ENCODE results near the gene SZT2. TPM values are rescaled to one million over a fixed set of nuclear protein-coding genes. Genes with fewer than 3 reads are reported as not detected.

Gene SZT2
- total RNA-seq, 3 donors from 2014 or later (not counting 1 experiment from before 2014, with no cell fraction given) = 103 to 128 (median 123) TPM

DNA sequence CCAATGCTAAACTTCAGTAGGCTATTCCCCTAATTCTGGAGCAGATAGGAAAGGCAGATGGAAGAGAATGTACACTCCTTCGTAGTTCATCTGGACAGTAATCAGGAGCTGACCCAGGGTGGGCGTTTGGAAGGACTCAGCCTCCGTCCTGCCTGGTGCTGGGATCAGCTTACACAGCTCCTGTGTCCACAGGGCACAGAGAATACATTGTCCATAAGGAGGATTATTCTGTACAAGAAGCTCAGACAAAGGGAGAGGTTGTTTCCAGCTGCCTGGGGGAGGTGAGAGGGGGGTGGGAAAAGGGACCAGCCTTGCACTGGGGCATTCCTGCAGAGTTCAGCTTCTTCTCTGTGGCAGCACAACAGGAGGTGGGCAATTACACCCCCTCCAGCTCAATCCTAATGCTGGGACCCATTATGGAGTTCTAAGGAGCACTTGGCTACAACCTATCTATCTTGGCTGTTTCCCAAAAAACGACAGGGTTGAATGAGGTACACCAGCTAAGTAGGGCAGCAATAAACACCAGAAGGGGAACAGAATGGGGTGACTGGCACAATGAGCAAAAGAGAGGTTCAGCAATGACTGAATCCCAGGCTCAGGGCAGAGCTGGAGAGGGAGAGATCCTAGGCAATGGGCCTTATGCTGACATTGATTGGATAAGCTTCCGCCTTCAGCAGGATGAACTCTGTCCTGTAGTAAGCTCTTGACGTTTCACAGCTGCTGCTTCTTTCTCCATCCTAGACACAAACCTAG, 7.5 kb upstream of the SZT2 start:
- no peaks in the 10 kb centered on the region for H3K9me3 Mint-ChIP-seq

DNA sequence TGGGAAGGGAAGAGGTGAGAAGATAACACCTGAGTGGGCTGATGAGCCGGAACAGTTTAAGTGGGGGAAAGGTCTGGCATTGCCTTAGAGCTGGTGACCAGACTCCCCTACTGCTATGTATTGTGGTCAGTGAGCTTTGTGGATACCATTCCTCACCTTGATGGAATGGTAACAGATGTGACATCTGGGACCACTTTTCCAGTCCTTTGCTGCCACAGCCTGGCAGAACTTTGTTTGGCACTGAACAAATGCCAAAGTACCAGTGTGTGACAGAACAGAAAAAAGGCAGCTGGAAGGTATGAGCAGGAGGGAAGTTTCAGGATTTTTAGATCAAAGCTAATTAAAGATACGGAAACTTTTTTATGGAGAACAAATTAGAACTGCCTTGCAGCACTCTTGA, 6.2 kb upstream of the SZT2 start:
- H3K4me3 Mint-ChIP-seq = no peak overlapping the region
- DNase-seq (no peak), ATAC-seq (no peak)
- no peak overlapping the region for H3K4me3 ChIP-seq (ENCODE audit: low read length)
- H3K9me3 Mint-ChIP-seq = no peaks in the 10 kb centered on the region
- H3K27me3 ChIP-seq (ENCODE audit: control insufficient read depth, insufficient read depth, low read length) = no peaks in the 10 kb centered on the region
- peaks cover 12 to 26% of the 10 kb centered on the region in 2 donors for H3K4me1 Mint-ChIP-seq
- H3K27ac Mint-ChIP-seq = peak overlapping the region in 1 of 2 donors; percentile 61
- peaks cover 51% of the 10 kb centered on the region for H3K36me3 ChIP-seq (ENCODE audit: control insufficient read depth, insufficient read depth, low read length)
- intact Hi-C loops (cut with micrococcal nuclease) = no loop called here
- no peaks in the 10 kb centered on the region for H3K9me3 ChIP-seq (ENCODE audit: control insufficient read depth, insufficient read depth, low read length)
- H3K27ac ChIP-seq (ENCODE audit: low read length) = no peak overlapping the region
- peaks cover 31% of the 10 kb centered on the region for H3K36me3 Mint-ChIP-seq
- TF ChIP-seq, protein P1, sequence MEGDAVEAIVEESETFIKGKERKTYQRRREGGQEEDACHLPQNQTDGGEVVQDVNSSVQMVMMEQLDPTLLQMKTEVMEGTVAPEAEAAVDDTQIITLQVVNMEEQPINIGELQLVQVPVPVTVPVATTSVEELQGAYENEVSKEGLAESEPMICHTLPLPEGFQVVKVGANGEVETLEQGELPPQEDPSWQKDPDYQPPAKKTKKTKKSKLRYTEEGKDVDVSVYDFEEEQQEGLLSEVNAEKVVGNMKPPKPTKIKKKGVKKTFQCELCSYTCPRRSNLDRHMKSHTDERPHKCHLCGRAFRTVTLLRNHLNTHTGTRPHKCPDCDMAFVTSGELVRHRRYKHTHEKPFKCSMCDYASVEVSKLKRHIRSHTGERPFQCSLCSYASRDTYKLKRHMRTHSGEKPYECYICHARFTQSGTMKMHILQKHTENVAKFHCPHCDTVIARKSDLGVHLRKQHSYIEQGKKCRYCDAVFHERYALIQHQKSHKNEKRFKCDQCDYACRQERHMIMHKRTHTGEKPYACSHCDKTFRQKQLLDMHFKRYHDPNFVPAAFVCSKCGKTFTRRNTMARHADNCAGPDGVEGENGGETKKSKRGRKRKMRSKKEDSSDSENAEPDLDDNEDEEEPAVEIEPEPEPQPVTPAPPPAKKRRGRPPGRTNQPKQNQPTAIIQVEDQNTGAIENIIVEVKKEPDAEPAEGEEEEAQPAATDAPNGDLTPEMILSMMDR (IDR thresholded peaks at IDR 0.05) = no peak
- peaks cover 7% of the 10 kb centered on the region for H3K4me1 ChIP-seq (ENCODE audit: control insufficient read depth, insufficient read depth, low read length)
- no peaks in the 10 kb centered on the region for H3K27me3 Mint-ChIP-seq (ENCODE audit: low read depth in 2 of 2)
- WGBS (ENCODE audit: insufficient coverage) = 100% methylated on average over 2 of the region's 2 CpGs

More for the DNA sequence above, 7.5 kb upstream of the SZT2 start:
- intact Hi-C loops (cut with micrococcal nuclease) = no loop called here
- TF ChIP-seq, protein P1 (IDR thresholded peaks at IDR 0.05) = no peak
- peaks cover 29% of the 10 kb centered on the region for H3K36me3 Mint-ChIP-seq
- WGBS (ENCODE audit: insufficient coverage) = 86% methylated on average over 6 of the region's 6 CpGs
- H3K27ac Mint-ChIP-seq = peak overlapping the region in 1 of 2 donors; percentile 70
- no peaks in the 10 kb centered on the region for H3K9me3 ChIP-seq (ENCODE audit: control insufficient read depth, insufficient read depth, low read length)
- H3K27me3 Mint-ChIP-seq (ENCODE audit: low read depth in 2 of 2) = no peaks in the 10 kb centered on the region
- H3K4me3 Mint-ChIP-seq = no peak overlapping the region
- peaks cover 2 to 14% of the 10 kb centered on the region in 2 donors for H3K4me1 Mint-ChIP-seq
- no peak overlapping the region for H3K4me3 ChIP-seq (ENCODE audit: low read length)
- no peak for ATAC-seq
- no peaks in the 10 kb centered on the region for H3K27me3 ChIP-seq (ENCODE audit: control insufficient read depth, insufficient read depth, low read length)
- no peak for DNase-seq
- peaks cover 49% of the 10 kb centered on the region for H3K36me3 ChIP-seq (ENCODE audit: control insufficient read depth, insufficient read depth, low read length)
- peaks cover 3% of the 10 kb centered on the region for H3K4me1 ChIP-seq (ENCODE audit: control insufficient read depth, insufficient read depth, low read length)
- H3K27ac ChIP-seq (ENCODE audit: low read length) = no peak overlapping the region

DNA sequence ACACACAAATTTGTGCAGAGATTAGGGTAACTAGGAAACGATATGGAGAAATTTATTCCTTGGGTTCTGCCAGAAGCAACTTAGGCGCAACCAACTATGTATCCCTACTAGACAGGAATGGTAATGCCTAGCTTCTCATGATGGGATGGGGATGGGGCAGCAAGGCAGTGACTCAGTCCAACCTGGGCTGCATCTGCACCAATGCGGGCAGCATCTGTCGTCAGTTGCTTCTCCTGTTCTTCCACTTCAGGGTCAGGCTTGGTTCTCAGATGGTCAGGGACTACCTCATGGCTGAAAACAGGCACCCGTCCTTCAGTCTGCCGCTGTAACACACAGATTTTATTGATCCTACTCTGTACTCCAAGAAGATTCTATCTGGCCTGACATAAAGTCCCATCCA, 3.0 kb upstream of the SZT2 start:
- DNase-seq (no peak), ATAC-seq (no peak)
- Histone ChIP-seq H3K36me3 (ENCODE audit: control insufficient read depth, insufficient read depth, low read length) (peaks cover 51% of the 10 kb centered on the region), H3K9me3 (ENCODE audit: control insufficient read depth, insufficient read depth, low read length) (no peaks in the 10 kb centered on the region), H3K4me1 (ENCODE audit: control insufficient read depth, insufficient read depth, low read length) (peaks cover 24% of the 10 kb centered on the region), H3K4me3 (ENCODE audit: low read length) (no peak overlapping the region), H3K27ac (ENCODE audit: low read length) (no peak overlapping the region), H3K27me3 (ENCODE audit: control insufficient read depth, insufficient read depth, low read length) (no peaks in the 10 kb centered on the region)
- intact Hi-C loops (cut with micrococcal nuclease) = no loop called here
- WGBS (ENCODE audit: insufficient coverage) = 96% methylated on average over 6 of the region's 6 CpGs
- TF ChIP-seq, protein P1 (IDR thresholded peaks at IDR 0.05) = no peak
- Mint-ChIP-seq H3K4me3 (no peak overlapping the region), H3K27ac (no peak overlapping the region), H3K4me1 (peaks cover 33 to 38% of the 10 kb centered on the region in 2 donors), H3K36me3 (peaks cover 31% of the 10 kb centered on the region), H3K9me3 (no peaks in the 10 kb centered on the region), H3K27me3 (ENCODE audit: low read depth in 2 of 2) (no peaks in the 10 kb centered on the region)
